ENCODE results near the gene PBRM1. TPM values are rescaled to one million over a fixed set of nuclear protein-coding genes. Genes with fewer than 3 reads are reported as not detected.

Gene PBRM1
- polyA plus RNA-seq, 3 donors = 26.1 to 72.9 (median 38.0) TPM

GRCh38 chr3:52536112-52536368 lies 149.7 kb downstream of the PBRM1 start:
- peaks cover 68% of the 10 kb centered on the region for H3K79me2 ChIP-seq (ENCODE audit: insufficient read depth, low read length)
- Mint-ChIP-seq H3K4me1 (peaks cover 58% of the 10 kb centered on the region), H3K9me3 (no peaks in the 10 kb centered on the region), H3K27me3 (ENCODE audit: low read depth in 3 of 3) (peaks cover 4 to 17% (median 15%) of the 10 kb centered on the region in 3 donors), H3K27ac (peak overlapping the region in 3 of 7 donors; percentile 81 to 93 (median 85)), H3K36me3 (peaks cover 10 to 14% of the 10 kb centered on the region in 2 donors), H3K4me3 (peak overlapping the region; percentile 68 to 79)
- no peak for DNase-seq
- TF ChIP-seq, protein P1, sequence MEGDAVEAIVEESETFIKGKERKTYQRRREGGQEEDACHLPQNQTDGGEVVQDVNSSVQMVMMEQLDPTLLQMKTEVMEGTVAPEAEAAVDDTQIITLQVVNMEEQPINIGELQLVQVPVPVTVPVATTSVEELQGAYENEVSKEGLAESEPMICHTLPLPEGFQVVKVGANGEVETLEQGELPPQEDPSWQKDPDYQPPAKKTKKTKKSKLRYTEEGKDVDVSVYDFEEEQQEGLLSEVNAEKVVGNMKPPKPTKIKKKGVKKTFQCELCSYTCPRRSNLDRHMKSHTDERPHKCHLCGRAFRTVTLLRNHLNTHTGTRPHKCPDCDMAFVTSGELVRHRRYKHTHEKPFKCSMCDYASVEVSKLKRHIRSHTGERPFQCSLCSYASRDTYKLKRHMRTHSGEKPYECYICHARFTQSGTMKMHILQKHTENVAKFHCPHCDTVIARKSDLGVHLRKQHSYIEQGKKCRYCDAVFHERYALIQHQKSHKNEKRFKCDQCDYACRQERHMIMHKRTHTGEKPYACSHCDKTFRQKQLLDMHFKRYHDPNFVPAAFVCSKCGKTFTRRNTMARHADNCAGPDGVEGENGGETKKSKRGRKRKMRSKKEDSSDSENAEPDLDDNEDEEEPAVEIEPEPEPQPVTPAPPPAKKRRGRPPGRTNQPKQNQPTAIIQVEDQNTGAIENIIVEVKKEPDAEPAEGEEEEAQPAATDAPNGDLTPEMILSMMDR (IDR thresholded peaks at IDR 0.05) = no peak
- H2AFZ ChIP-seq (ENCODE audit: insufficient read depth, low read depth, low read length, poor library complexity, severe bottlenecking) = no peak overlapping the region
- H3K27me3 ChIP-seq (ENCODE audit: control insufficient read depth in 2 of 2, insufficient read depth in 2 of 2, low read length in 2 of 2) = peaks cover 0 to 4% of the 10 kb centered on the region in 2 donors
- intact Hi-C loops (cut with micrococcal nuclease) = loop anchor here in 1 of 2 donors (5.0 to 10.0 kb wide), 3 partner anchors 79 to 1151 kb away; partner anchors contain the start of genes GNL3, MANF, NISCH and PBRM1
- H4K20me1 ChIP-seq (ENCODE audit: insufficient read depth, low read length) = peaks cover 42% of the 10 kb centered on the region
- WGBS (ENCODE audit: insufficient coverage) = 3% methylated on average over 6 of the region's 9 CpGs
- H3K4me3 ChIP-seq (replicated peaks in 1 of 3; ENCODE audit: low read depth in 2 of 3, low read length in 3 of 3) = peak overlapping the region in 2 of 3 experiments; percentile 11 to 85
- H3K4me2 ChIP-seq (replicated peaks; ENCODE audit: extremely low read depth, low read length, poor library complexity, severe bottlenecking) = peak overlapping the region; percentile 85
- H3K9me3 ChIP-seq (replicated peaks in 1 of 2; ENCODE audit: control insufficient read depth in 1 of 2, insufficient read depth in 1 of 2, low read length in 2 of 2) = no peaks in the 10 kb centered on the region
- no peak overlapping the region for H3K9ac ChIP-seq (ENCODE audit: insufficient read depth, low read length, poor library complexity, severe bottlenecking)
- H3K27ac ChIP-seq (ENCODE audit: low read depth in 1 of 2, low read length in 2 of 2) = peak overlapping the region in 1 of 2 donors; percentile 26
- H3K36me3 ChIP-seq (replicated peaks in 1 of 2; ENCODE audit: control insufficient read depth in 1 of 2, insufficient read depth in 2 of 2, low read length in 2 of 2) = peaks cover 11 to 14% of the 10 kb centered on the region in 2 donors
- H3K4me1 ChIP-seq (ENCODE audit: control insufficient read depth in 1 of 2, insufficient read depth in 2 of 2, low read length in 2 of 2) = peaks cover 60 to 81% of the 10 kb centered on the region in 2 donors

- H3K9me3 ChIP-seq (replicated peaks in 1 of 2; ENCODE audit: control insufficient read depth in 1 of 2, insufficient read depth in 1 of 2, low read length in 2 of 2) = no peaks in the 10 kb centered on the region
- TF ChIP-seq, protein P1 (IDR thresholded peaks at IDR 0.05) = no peak
- peaks cover 0 to 4% of the 10 kb centered on the region in 2 donors for H3K27me3 ChIP-seq (ENCODE audit: control insufficient read depth in 2 of 2, insufficient read depth in 2 of 2, low read length in 2 of 2)
- H3K27ac ChIP-seq (ENCODE audit: low read depth in 1 of 2, low read length in 2 of 2) = peak overlapping the region in 1 of 2 donors; percentile 26
- H3K9ac ChIP-seq (ENCODE audit: insufficient read depth, low read length, poor library complexity, severe bottlenecking) = no peak overlapping the region
- peaks cover 37% of the 10 kb centered on the region for H4K20me1 ChIP-seq (ENCODE audit: insufficient read depth, low read length)
- H2AFZ ChIP-seq (ENCODE audit: insufficient read depth, low read depth, low read length, poor library complexity, severe bottlenecking) = no peak overlapping the region
- H3K79me2 ChIP-seq (ENCODE audit: insufficient read depth, low read length) = peaks cover 68% of the 10 kb centered on the region
- peaks cover 4 to 17% (median 15%) of the 10 kb centered on the region in 3 donors for H3K27me3 Mint-ChIP-seq (ENCODE audit: low read depth in 3 of 3)
- peaks cover 60 to 82% of the 10 kb centered on the region in 2 donors for H3K4me1 ChIP-seq (ENCODE audit: control insufficient read depth in 1 of 2, insufficient read depth in 2 of 2, low read length in 2 of 2)
- 88% methylated on average over 8 of the region's 19 CpGs for WGBS (ENCODE audit: insufficient coverage)
- peaks cover 7 to 10% of the 10 kb centered on the region in 2 donors for H3K36me3 ChIP-seq (replicated peaks in 1 of 2; ENCODE audit: control insufficient read depth in 1 of 2, insufficient read depth in 2 of 2, low read length in 2 of 2)
- H3K4me3 ChIP-seq (replicated peaks in 1 of 3; ENCODE audit: low read depth in 2 of 3, low read length in 3 of 3) = peak overlapping the region in 1 of 3 experiments; percentile 85
- peaks cover 58% of the 10 kb centered on the region for H3K4me1 Mint-ChIP-seq
- H3K27ac Mint-ChIP-seq = peak overlapping the region in 2 of 7 donors; percentile 14 to 93
- intact Hi-C loops (cut with micrococcal nuclease) = loop anchor here in 1 of 2 donors (5.0 to 10.0 kb wide), 3 partner anchors 78 to 1151 kb away; partner anchors contain the start of genes GNL3, MANF, NISCH and PBRM1
- H3K36me3 Mint-ChIP-seq = peaks cover 5 to 10% of the 10 kb centered on the region in 2 donors
- no peaks in the 10 kb centered on the region for H3K9me3 Mint-ChIP-seq
- peak overlapping the region; percentile 85 for H3K4me2 ChIP-seq (replicated peaks; ENCODE audit: extremely low read depth, low read length, poor library complexity, severe bottlenecking)
- peak overlapping the region; percentile 68 to 79 for H3K4me3 Mint-ChIP-seq
- peak in 1 of 3 donors; percentile 2 for DNase-seq
Measured at GRCh38 chr3:52535411-52536111, 150.2 kb downstream of the PBRM1 start.
